ENCODE data around the gene INSC.

- TF ChIP-seq EZH2 (IDR thresholded peaks at IDR 0.05; ENCODE audit: borderline replicate concordance, low read length) (no peak), CTCF (IDR thresholded peaks at IDR 0.05; ENCODE audit: low read length) (no peak)
These were observed 108.6 kb downstream of the INSC start for GRCh38 chr11:15223318-15223717.

All from OCI-LY1 (cell line).